Measurements from ENCODE around the gene LRTM2.

DNA sequence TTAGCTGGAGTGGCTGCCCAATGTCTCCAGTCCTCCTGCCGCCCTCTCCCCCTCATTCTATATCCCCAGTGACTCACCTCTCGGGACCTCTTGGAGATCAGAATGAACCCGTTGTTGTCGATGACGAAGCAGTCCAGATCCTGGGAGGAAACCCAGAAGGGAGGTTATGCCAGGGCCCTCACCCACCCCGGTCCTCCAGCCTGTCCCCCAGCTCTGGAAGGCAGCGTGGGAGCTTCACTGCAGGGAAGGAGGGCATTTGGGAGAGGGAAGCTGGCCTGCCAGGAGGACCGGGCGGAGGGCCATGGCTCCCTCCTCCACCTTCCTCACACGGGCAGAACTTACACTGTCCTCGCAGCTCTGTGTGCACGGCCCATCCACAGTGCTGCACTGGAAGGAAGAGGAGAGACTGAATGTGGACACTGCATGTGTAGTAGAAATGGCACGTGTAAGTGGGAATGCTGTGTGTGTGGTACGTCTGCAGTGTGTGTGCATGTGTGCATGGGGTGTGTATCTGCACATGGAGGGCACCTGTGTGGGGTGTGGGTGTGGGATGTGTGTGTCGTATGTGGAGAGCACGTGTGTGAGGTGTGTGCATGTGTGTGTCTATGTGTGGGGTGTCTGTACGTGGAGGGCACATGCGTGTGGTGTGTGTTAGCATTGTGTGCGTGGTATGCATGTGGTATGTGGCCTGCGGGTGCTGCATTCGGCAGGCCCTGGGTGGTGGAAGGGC, 10.0 kb upstream of the LRTM2 start:
- TF ChIP-seq, protein P1, sequence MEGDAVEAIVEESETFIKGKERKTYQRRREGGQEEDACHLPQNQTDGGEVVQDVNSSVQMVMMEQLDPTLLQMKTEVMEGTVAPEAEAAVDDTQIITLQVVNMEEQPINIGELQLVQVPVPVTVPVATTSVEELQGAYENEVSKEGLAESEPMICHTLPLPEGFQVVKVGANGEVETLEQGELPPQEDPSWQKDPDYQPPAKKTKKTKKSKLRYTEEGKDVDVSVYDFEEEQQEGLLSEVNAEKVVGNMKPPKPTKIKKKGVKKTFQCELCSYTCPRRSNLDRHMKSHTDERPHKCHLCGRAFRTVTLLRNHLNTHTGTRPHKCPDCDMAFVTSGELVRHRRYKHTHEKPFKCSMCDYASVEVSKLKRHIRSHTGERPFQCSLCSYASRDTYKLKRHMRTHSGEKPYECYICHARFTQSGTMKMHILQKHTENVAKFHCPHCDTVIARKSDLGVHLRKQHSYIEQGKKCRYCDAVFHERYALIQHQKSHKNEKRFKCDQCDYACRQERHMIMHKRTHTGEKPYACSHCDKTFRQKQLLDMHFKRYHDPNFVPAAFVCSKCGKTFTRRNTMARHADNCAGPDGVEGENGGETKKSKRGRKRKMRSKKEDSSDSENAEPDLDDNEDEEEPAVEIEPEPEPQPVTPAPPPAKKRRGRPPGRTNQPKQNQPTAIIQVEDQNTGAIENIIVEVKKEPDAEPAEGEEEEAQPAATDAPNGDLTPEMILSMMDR (IDR thresholded peaks at IDR 0.05) = no peak
- no peak for TF ChIP-seq POLR2A (IDR thresholded peaks at IDR 0.05)
